Activated naive CD8-positive, alpha-beta T cell treated with anti-CD3 and anti-CD28 coated beads, Interleukin-2, amount 50 U/mL, for 24 hours (primary cell): ENCODE measurements around the gene FLVCR2.

ENCODE experiments used
- ATAC-seq: fragments of 150-1000 bp; cut with Tn5 transposase; one replicate; pipeline ENCODE4 v1.10.0; 2021
- DNase-seq: peaks from one replicate; pipeline ENCODE4 v3.0.0; 2021
- H3K27ac Mint-ChIP-seq: one replicate; pipeline ENCODE4 v1.8.0; 2021; ENCODE audit warnings: mild to moderate bottlenecking, mixed read lengths
- H3K27me3 Mint-ChIP-seq: one replicate; pipeline ENCODE4 v1.8.0; 2021; ENCODE audit warnings: mixed read lengths
- H3K36me3 Mint-ChIP-seq: one replicate; pipeline ENCODE4 v1.8.0; 2021; ENCODE audit warnings: low read depth, mixed read lengths
- H3K4me1 Mint-ChIP-seq: one replicate; pipeline ENCODE4 v1.8.0; 2021; ENCODE audit warnings: mixed read lengths
- H3K4me3 Mint-ChIP-seq: one replicate; pipeline ENCODE4 v1.8.0; 2021; ENCODE audit warnings: mild to moderate bottlenecking, moderate library complexity, mixed read lengths
- H3K9me3 Mint-ChIP-seq: one replicate; pipeline ENCODE4 v1.8.0; 2021; ENCODE audit warnings: mixed read lengths

The FLVCR2 gene

GRCh38 chr14:75615200-75615599 is 36.8 kb downstream of the FLVCR2 start:
- Mint-ChIP-seq H3K9me3 (no peaks in the 10 kb centered on the region), H3K4me3 (no peak overlapping the region), H3K27me3 (no peaks in the 10 kb centered on the region), H3K36me3 (no peaks in the 10 kb centered on the region), H3K4me1 (peaks cover 3% of the 10 kb centered on the region), H3K27ac (no peak overlapping the region)
- DNase-seq (no peak), ATAC-seq (peak; percentile 43)

- Mint-ChIP-seq H3K4me1 (peaks cover 3% of the 10 kb centered on the region), H3K27me3 (no peaks in the 10 kb centered on the region), H3K27ac (no peak overlapping the region), H3K36me3 (no peaks in the 10 kb centered on the region), H3K4me3 (no peak overlapping the region), H3K9me3 (no peaks in the 10 kb centered on the region)
- ATAC-seq: no peak
- no peak for DNase-seq
Observed at GRCh38 chr14:75619548-75619947, 41.1 kb downstream of the FLVCR2 start.

- Mint-ChIP-seq H3K36me3 (no peaks in the 10 kb centered on the region), H3K27me3 (no peaks in the 10 kb centered on the region), H3K27ac (no peak overlapping the region), H3K4me1 (no peaks in the 10 kb centered on the region), H3K4me3 (no peak overlapping the region), H3K9me3 (no peaks in the 10 kb centered on the region)
- DNase-seq (no peak), ATAC-seq (no peak)
Observed at GRCh38 chr14:75625034-75625433, 46.6 kb downstream of the FLVCR2 start.

- H3K9me3 Mint-ChIP-seq: no peaks in the 10 kb centered on the region
- no peaks in the 10 kb centered on the region for H3K36me3 Mint-ChIP-seq
- no peak overlapping the region for H3K4me3 Mint-ChIP-seq
- ATAC-seq (no peak), DNase-seq (no peak)
- H3K27me3 Mint-ChIP-seq: no peaks in the 10 kb centered on the region
- no peak overlapping the region for H3K27ac Mint-ChIP-seq
- no peaks in the 10 kb centered on the region for H3K4me1 Mint-ChIP-seq
Observed at GRCh38 chr14:75626396-75626795, 48.0 kb downstream of the FLVCR2 start.

GRCh38 chr14:75626863-75627262 is 48.4 kb downstream of the FLVCR2 start:
- Mint-ChIP-seq H3K36me3 (no peaks in the 10 kb centered on the region), H3K4me3 (no peak overlapping the region), H3K27me3 (no peaks in the 10 kb centered on the region), H3K9me3 (no peaks in the 10 kb centered on the region), H3K27ac (no peak overlapping the region), H3K4me1 (no peaks in the 10 kb centered on the region)
- ATAC-seq: no peak
- no peak for DNase-seq

- Mint-ChIP-seq H3K27ac (no peak overlapping the region), H3K4me1 (no peaks in the 10 kb centered on the region), H3K36me3 (no peaks in the 10 kb centered on the region), H3K9me3 (no peaks in the 10 kb centered on the region), H3K27me3 (no peaks in the 10 kb centered on the region), H3K4me3 (no peak overlapping the region)
- ATAC-seq (no peak), DNase-seq (no peak)
Observed at GRCh38 chr14:75627406-75627805, 49.0 kb downstream of the FLVCR2 start.

- Mint-ChIP-seq H3K4me3 (no peak overlapping the region), H3K27ac (no peak overlapping the region), H3K27me3 (no peaks in the 10 kb centered on the region), H3K4me1 (no peaks in the 10 kb centered on the region), H3K36me3 (no peaks in the 10 kb centered on the region), H3K9me3 (no peaks in the 10 kb centered on the region)
- no peak for DNase-seq
- no peak for ATAC-seq
Observed at GRCh38 chr14:75628816-75629215, 50.4 kb downstream of the FLVCR2 start.

- ATAC-seq: no peak
- no peaks in the 10 kb centered on the region for H3K36me3 Mint-ChIP-seq
- no peaks in the 10 kb centered on the region for H3K4me1 Mint-ChIP-seq
- H3K4me3 Mint-ChIP-seq: no peak overlapping the region
- H3K9me3 Mint-ChIP-seq: no peaks in the 10 kb centered on the region
- no peak for DNase-seq
- H3K27me3 Mint-ChIP-seq: no peaks in the 10 kb centered on the region
- no peak overlapping the region for H3K27ac Mint-ChIP-seq
Observed at GRCh38 chr14:75630695-75631452, 52.5 kb downstream of the FLVCR2 start.

GRCh38 chr14:75631453-75631831 is 53.0 kb downstream of the FLVCR2 start:
- Mint-ChIP-seq H3K4me1 (no peaks in the 10 kb centered on the region), H3K27me3 (no peaks in the 10 kb centered on the region), H3K27ac (no peak overlapping the region), H3K4me3 (no peak overlapping the region), H3K9me3 (no peaks in the 10 kb centered on the region), H3K36me3 (no peaks in the 10 kb centered on the region)
- ATAC-seq: no peak
- no peak for DNase-seq

GRCh38 chr14:75634848-75635247 is 56.4 kb downstream of the FLVCR2 start:
- Mint-ChIP-seq H3K4me1 (no peaks in the 10 kb centered on the region), H3K4me3 (no peak overlapping the region), H3K36me3 (no peaks in the 10 kb centered on the region), H3K27ac (no peak overlapping the region), H3K27me3 (no peaks in the 10 kb centered on the region), H3K9me3 (no peaks in the 10 kb centered on the region)
- no peak for ATAC-seq
- DNase-seq: no peak

- no peaks in the 10 kb centered on the region for H3K27me3 Mint-ChIP-seq
- no peak overlapping the region for H3K27ac Mint-ChIP-seq
Observed at GRCh38 chr14:75636100-75636692, 57.8 kb downstream of the FLVCR2 start.

GRCh38 chr14:75640876-75641275 is 62.5 kb downstream of the FLVCR2 start:
- H3K36me3 Mint-ChIP-seq: no peaks in the 10 kb centered on the region
- H3K9me3 Mint-ChIP-seq: no peaks in the 10 kb centered on the region
- no peak overlapping the region for H3K4me3 Mint-ChIP-seq
- H3K27me3 Mint-ChIP-seq: no peaks in the 10 kb centered on the region
- no peak for DNase-seq
- no peak overlapping the region for H3K27ac Mint-ChIP-seq
- no peaks in the 10 kb centered on the region for H3K4me1 Mint-ChIP-seq
- no peak for ATAC-seq

More at GRCh38 chr14:75636100-75636692, 57.8 kb downstream of the FLVCR2 start:
- no peak for DNase-seq
- Mint-ChIP-seq H3K9me3 (no peaks in the 10 kb centered on the region), H3K4me1 (no peaks in the 10 kb centered on the region), H3K4me3 (no peak overlapping the region), H3K36me3 (no peaks in the 10 kb centered on the region)
- no peak for ATAC-seq

- DNase-seq: no peak
- no peak overlapping the region for H3K27ac Mint-ChIP-seq
- no peaks in the 10 kb centered on the region for H3K4me1 Mint-ChIP-seq
- no peaks in the 10 kb centered on the region for H3K9me3 Mint-ChIP-seq
- no peak for ATAC-seq
- H3K27me3 Mint-ChIP-seq: no peaks in the 10 kb centered on the region
- no peak overlapping the region for H3K4me3 Mint-ChIP-seq
- H3K36me3 Mint-ChIP-seq: peaks cover 2% of the 10 kb centered on the region
Observed at GRCh38 chr14:75643985-75644384, 65.6 kb downstream of the FLVCR2 start.

GRCh38 chr14:75645056-75645455 is 66.6 kb downstream of the FLVCR2 start:
- H3K36me3 Mint-ChIP-seq: peaks cover 10% of the 10 kb centered on the region

GRCh38 chr14:75646762-75647161 is 68.3 kb downstream of the FLVCR2 start:
- Mint-ChIP-seq H3K27me3 (no peaks in the 10 kb centered on the region), H3K4me1 (no peaks in the 10 kb centered on the region), H3K36me3 (peaks cover 25% of the 10 kb centered on the region), H3K27ac (no peak overlapping the region), H3K9me3 (no peaks in the 10 kb centered on the region), H3K4me3 (no peak overlapping the region)
- ATAC-seq (no peak), DNase-seq (no peak)

More at GRCh38 chr14:75645056-75645455, 66.6 kb downstream of the FLVCR2 start:
- no peak overlapping the region for H3K4me3 Mint-ChIP-seq
- no peaks in the 10 kb centered on the region for H3K27me3 Mint-ChIP-seq
- no peak for DNase-seq
- H3K27ac Mint-ChIP-seq: no peak overlapping the region
- ATAC-seq: no peak
- H3K9me3 Mint-ChIP-seq: no peaks in the 10 kb centered on the region
- H3K4me1 Mint-ChIP-seq: no peaks in the 10 kb centered on the region
